GM23338 (cell line): ENCODE data around the gene CFAP77. TPM values are rescaled to one million over a fixed set of nuclear protein-coding genes. Genes with fewer than 3 reads are reported as not detected.
A peak's percentile ranks its signal among the peaks of the same experiment; 100 is the strongest.

ENCODE experiments used
- ATAC-seq: fragments of 200-7000 bp; cut with Tn5 transposase; 3 replicates; pipeline ENCODE4 v1.9.1; 2020
- DNase-seq: peaks from one replicate; pipeline ENCODE4 v3.0.0-alpha.2; 2015; ENCODE audit warnings: low spot score
- H2AFZ ChIP-seq: fragments of 200-600 bp; sonication (generic); 2 replicates; pipeline ENCODE4 v1.8.0; 2016; ENCODE audit warnings: antibody characterized with exemption, mild to moderate bottlenecking, moderate library complexity
- H3F3A ChIP-seq: fragments of 200-600 bp; sonication (generic); replicated peaks from 2 replicates; pipeline ENCODE4 v1.8.0; 2017; ENCODE audit warnings: antibody characterized with exemption, mixed run types, low read depth
- H3K27ac ChIP-seq: fragments of 200-600 bp; sonication (generic); 2 replicates; pipeline ENCODE4 v1.6.1; 2016; ENCODE audit warnings: low read depth
- H3K27me3 ChIP-seq: fragments of 200-600 bp; sonication (generic); 2 replicates; pipeline ENCODE4 v1.8.0; 2016; ENCODE audit warnings: mild to moderate bottlenecking, mixed run types, moderate library complexity; ENCODE audit not compliant: insufficient read depth
- H3K36me3 ChIP-seq: fragments of 200-600 bp; sonication (generic); 2 replicates; pipeline ENCODE4 v1.8.0; 2016; ENCODE audit warnings: mild to moderate bottlenecking; ENCODE audit not compliant: insufficient read depth
- H3K4me1 ChIP-seq: fragments of 200-600 bp; sonication (generic); 2 replicates; pipeline ENCODE4 v1.8.0; 2016; ENCODE audit warnings: mild to moderate bottlenecking, moderate library complexity; ENCODE audit not compliant: insufficient read depth
- H3K4me2 ChIP-seq: fragments of 200-600 bp; sonication (generic); 2 replicates; pipeline ENCODE4 v1.7.1; 2017; ENCODE audit warnings: mixed run types
- H3K4me3 ChIP-seq: fragments of 200-600 bp; sonication (generic); 2 replicates; pipeline ENCODE4 v1.6.1; 2016; ENCODE audit warnings: mixed run types
- H3K79me2 ChIP-seq: fragments of 200-600 bp; sonication (generic); replicated peaks from 2 replicates; pipeline ENCODE4 v1.8.0; 2017; ENCODE audit warnings: mild to moderate bottlenecking; ENCODE audit not compliant: insufficient read depth
- H3K9me2 ChIP-seq: fragments of 200-600 bp; sonication (generic); 2 replicates; pipeline ENCODE4 v1.8.0; 2017; ENCODE audit not compliant: insufficient read depth
- H4K20me1 ChIP-seq: fragments of 200-600 bp; sonication (generic); replicated peaks from 2 replicates; pipeline ENCODE4 v1.8.0; 2017; ENCODE audit warnings: mild to moderate bottlenecking; ENCODE audit not compliant: insufficient read depth
- H3K27ac Mint-ChIP-seq: 2 replicates; pipeline ENCODE4 v1.8.0; 2020; ENCODE audit warnings: inconsistent platforms, mild to moderate bottlenecking, moderate library complexity, mixed read lengths
- H3K27me3 Mint-ChIP-seq: 3 replicates; pipeline ENCODE4 v1.8.0; 2022; ENCODE audit warnings: low read depth, mild to moderate bottlenecking, moderate library complexity, mixed read lengths, inconsistent platforms; ENCODE audit not compliant: insufficient read depth, poor library complexity
- H3K36me3 Mint-ChIP-seq: 3 replicates; pipeline ENCODE4 v1.8.0; 2021; ENCODE audit warnings: low read depth, mild to moderate bottlenecking, inconsistent platforms, moderate library complexity, mixed read lengths
- H3K4me1 Mint-ChIP-seq: 3 replicates; pipeline ENCODE4 v1.8.0; 2020; ENCODE audit warnings: mild to moderate bottlenecking, inconsistent platforms, mixed read lengths
- H3K4me3 Mint-ChIP-seq: 3 replicates; pipeline ENCODE4 v1.8.0; 2021; ENCODE audit warnings: moderate library complexity, mild to moderate bottlenecking, inconsistent platforms, mixed read lengths
- H3K9me3 Mint-ChIP-seq: 3 replicates; pipeline ENCODE4 v1.8.0; 2020; ENCODE audit warnings: moderate library complexity, mild to moderate bottlenecking, inconsistent platforms, mixed read lengths
- CREB1 ChIP-seq: fragments of 250-450 bp; sonication (Bioruptor Pico); IDR thresholded peaks from 2 replicates; pipeline ENCODE4 v1.5.0; 2020; ENCODE audit warnings: low read depth, mild to moderate bottlenecking, moderate library complexity
- EZH2 ChIP-seq: fragments of 200-600 bp; sonication (generic); IDR thresholded peaks from one replicate; pipeline ENCODE4 v1.8.0; 2017; ENCODE audit warnings: antibody characterized with exemption, mild to moderate bottlenecking, low read depth; ENCODE audit not compliant: unreplicated experiment
- EZH2phosphoT487 ChIP-seq: fragments of 200-600 bp; sonication (generic); IDR thresholded peaks from one replicate; pipeline ENCODE4 v1.8.1; 2018; ENCODE audit warnings: antibody characterized with exemption; ENCODE audit not compliant: unreplicated experiment
- JUNB ChIP-seq: IDR thresholded peaks from one replicate; pipeline ENCODE4 v1.6.1; 2016; ENCODE audit warnings: antibody characterized with exemption; ENCODE audit not compliant: unreplicated experiment
- NANOG ChIP-seq: IDR thresholded peaks from 2 replicates; pipeline ENCODE4 v1.6.1; 2016; ENCODE audit warnings: antibody characterized with exemption, borderline replicate concordance
- POLR2AphosphoS5 ChIP-seq: IDR thresholded peaks from 2 replicates; pipeline ENCODE4 v1.6.1; 2016; ENCODE audit warnings: antibody characterized with exemption, low read depth
- STAT1 ChIP-seq: IDR thresholded peaks from one replicate; pipeline ENCODE4 v1.6.1; 2016; ENCODE audit warnings: antibody characterized with exemption; ENCODE audit not compliant: unreplicated experiment
- ZNF114 ChIP-seq: fragments of 250-450 bp; sonication (Bioruptor Pico); IDR thresholded peaks from 2 replicates; pipeline ENCODE4 v1.5.0; 2020; ENCODE audit warnings: mild to moderate bottlenecking, moderate library complexity
- ZNF331 ChIP-seq: fragments of 250-450 bp; sonication (Bioruptor Pico); IDR thresholded peaks from 2 replicates; pipeline ENCODE4 v1.5.0; 2020; ENCODE audit warnings: low read depth, mild to moderate bottlenecking, moderate library complexity
- polyA plus RNA-seq: library from polyadenylated mRNA; unstranded; fragments of >200 nt; fragmentation: Nextera tagmentation; extraction: Ambion mirVana; gene quantifications from 2 replicates; pipeline ENCODE4 v1.2.1, GENCODE V29; 2016
- total RNA-seq: library from RNA; depleted of rRNA; stranded (reverse); fragments of >200 nt; shearing (Covaris generic); gene quantifications from 2 replicates; pipeline ENCODE4 v1.2.3, GENCODE V29; 2014
- TF ChIP-seq, protein P1 (sequence below): fragments of 250-450 bp; sonication (Bioruptor Pico); IDR thresholded peaks from 2 replicates; pipeline ENCODE4 v1.5.0; 2020; ENCODE audit warnings: mild to moderate bottlenecking, moderate library complexity
- TF ChIP-seq, protein P2 (sequence below), 2 experiments: fragments of 200-600 bp in 1 of 2; sonication (generic) in 1 of 2; conservative IDR thresholded peaks; 2 replicates each; pipeline versions ENCODE4 v1.5.1 to v1.6.1; 2016 to 2017; ENCODE audit warnings: antibody characterized with exemption in 2 of 2, low read depth in 2 of 2, mild to moderate bottlenecking in 2 of 2, moderate library complexity in 1 of 2
- TF ChIP-seq, protein P3 (sequence below): IDR thresholded peaks from 2 replicates; pipeline ENCODE4 v1.6.1; 2016; ENCODE audit warnings: antibody characterized with exemption

CFAP77 gene
- total and polyA plus RNA-seq, 2 experiments from 2014 or later: 0.97 to 1.3 TPM

DNA sequence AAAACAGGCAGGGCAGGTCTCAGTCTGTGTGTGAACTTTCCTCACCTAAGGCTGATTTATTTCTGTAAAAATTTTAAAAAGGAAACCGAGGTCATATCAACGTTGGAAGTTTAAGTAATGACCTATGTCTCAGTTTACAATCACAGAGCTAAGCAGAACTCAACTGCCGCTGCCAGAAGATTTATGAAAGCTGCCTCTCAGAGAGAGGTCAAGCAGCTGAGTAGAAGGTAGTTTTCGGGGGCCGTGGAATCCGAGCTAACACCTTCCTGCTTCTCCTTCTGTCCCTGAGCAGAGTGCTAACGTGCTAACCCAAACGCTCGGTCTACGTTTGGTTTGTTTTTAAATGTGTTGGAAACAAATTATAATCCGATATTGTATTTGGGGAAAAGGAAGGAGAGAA is 14.5 kb upstream of the CFAP77 start (continued):
- TF ChIP-seq, protein P1, sequence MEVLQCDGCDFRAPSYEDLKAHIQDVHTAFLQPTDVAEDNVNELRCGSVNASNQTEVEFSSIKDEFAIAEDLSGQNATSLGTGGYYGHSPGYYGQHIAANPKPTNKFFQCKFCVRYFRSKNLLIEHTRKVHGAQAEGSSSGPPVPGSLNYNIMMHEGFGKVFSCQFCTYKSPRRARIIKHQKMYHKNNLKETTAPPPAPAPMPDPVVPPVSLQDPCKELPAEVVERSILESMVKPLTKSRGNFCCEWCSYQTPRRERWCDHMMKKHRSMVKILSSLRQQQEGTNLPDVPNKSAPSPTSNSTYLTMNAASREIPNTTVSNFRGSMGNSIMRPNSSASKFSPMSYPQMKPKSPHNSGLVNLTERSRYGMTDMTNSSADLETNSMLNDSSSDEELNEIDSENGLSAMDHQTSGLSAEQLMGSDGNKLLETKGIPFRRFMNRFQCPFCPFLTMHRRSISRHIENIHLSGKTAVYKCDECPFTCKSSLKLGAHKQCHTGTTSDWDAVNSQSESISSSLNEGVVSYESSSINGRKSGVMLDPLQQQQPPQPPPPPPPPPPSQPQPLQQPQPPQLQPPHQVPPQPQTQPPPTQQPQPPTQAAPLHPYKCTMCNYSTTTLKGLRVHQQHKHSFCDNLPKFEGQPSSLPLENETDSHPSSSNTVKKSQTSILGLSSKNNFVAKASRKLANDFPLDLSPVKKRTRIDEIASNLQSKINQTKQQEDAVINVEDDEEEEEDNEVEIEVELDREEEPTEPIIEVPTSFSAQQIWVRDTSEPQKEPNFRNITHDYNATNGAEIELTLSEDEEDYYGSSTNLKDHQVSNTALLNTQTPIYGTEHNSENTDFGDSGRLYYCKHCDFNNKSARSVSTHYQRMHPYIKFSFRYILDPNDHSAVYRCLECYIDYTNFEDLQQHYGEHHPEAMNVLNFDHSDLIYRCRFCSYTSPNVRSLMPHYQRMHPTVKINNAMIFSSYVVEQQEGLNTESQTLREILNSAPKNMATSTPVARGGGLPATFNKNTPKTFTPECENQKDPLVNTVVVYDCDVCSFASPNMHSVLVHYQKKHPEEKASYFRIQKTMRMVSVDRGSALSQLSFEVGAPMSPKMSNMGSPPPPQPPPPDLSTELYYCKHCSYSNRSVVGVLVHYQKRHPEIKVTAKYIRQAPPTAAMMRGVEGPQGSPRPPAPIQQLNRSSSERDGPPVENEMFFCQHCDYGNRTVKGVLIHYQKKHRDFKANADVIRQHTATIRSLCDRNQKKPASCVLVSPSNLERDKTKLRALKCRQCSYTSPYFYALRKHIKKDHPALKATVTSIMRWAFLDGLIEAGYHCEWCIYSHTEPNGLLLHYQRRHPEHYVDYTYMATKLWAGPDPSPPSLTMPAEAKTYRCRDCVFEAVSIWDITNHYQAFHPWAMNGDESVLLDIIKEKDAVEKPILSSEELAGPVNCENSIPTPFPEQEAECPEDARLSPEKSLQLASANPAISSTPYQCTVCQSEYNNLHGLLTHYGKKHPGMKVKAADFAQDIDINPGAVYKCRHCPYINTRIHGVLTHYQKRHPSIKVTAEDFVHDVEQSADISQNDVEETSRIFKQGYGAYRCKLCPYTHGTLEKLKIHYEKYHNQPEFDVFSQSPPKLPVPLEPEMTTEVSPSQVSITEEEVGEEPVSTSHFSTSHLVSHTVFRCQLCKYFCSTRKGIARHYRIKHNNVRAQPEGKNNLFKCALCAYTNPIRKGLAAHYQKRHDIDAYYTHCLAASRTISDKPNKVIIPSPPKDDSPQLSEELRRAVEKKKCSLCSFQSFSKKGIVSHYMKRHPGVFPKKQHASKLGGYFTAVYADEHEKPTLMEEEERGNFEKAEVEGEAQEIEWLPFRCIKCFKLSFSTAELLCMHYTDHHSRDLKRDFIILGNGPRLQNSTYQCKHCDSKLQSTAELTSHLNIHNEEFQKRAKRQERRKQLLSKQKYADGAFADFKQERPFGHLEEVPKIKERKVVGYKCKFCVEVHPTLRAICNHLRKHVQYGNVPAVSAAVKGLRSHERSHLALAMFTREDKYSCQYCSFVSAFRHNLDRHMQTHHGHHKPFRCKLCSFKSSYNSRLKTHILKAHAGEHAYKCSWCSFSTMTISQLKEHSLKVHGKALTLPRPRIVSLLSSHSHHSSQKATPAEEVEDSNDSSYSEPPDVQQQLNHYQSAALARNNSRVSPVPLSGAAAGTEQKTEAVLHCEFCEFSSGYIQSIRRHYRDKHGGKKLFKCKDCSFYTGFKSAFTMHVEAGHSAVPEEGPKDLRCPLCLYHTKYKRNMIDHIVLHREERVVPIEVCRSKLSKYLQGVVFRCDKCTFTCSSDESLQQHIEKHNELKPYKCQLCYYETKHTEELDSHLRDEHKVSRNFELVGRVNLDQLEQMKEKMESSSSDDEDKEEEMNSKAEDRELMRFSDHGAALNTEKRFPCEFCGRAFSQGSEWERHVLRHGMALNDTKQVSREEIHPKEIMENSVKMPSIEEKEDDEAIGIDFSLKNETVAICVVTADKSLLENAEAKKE (CRISPR knock-in tag): no peak

DNA sequence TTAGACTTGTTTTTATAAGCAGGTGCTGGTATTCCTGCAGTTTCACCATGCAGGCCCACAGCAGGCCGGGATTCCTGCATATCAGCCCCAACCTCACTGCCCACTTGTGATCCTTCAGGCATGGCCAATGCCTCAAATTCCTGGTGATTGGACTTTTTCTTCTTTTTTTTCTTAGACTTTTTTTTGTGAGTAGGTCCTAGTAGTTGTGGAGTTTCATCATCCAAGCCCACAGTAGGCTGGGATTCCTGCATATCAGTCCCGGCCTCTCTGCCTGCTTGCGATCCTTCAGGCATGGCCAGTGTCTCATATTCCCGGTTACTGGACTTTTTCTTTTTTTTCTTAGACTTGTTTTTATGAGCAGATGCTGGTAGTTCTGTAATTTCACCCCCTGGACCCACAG is 8.2 kb upstream of the CFAP77 start:
- no peak for TF ChIP-seq JUNB
- H3K4me3 ChIP-seq: no peak overlapping the region
- Mint-ChIP-seq H3K27me3 (no peaks in the 10 kb centered on the region), H3K4me3 (no peak overlapping the region), H3K9me3 (no peaks in the 10 kb centered on the region), H3K27ac (peak overlapping the region; percentile 72), H3K36me3 (peaks cover 59% of the 10 kb centered on the region), H3K4me1 (peaks cover 9% of the 10 kb centered on the region)
- ATAC-seq (no peak), DNase-seq (no peak)
- no peaks in the 10 kb centered on the region for H3K9me2 ChIP-seq
- H3K79me2 ChIP-seq: peaks cover 53% of the 10 kb centered on the region
- H3K4me1 ChIP-seq: peaks cover 9% of the 10 kb centered on the region
- peak overlapping the region; percentile 45; the same call in 1 of the 2 replicates for H3K27ac ChIP-seq
- no peaks in the 10 kb centered on the region for H3K27me3 ChIP-seq
- no peak overlapping the region for H3K4me2 ChIP-seq
- no peak overlapping the region for H2AFZ ChIP-seq
- H4K20me1 ChIP-seq: peaks cover 9% of the 10 kb centered on the region
- H3K36me3 ChIP-seq: peaks cover 34% of the 10 kb centered on the region
- no peaks in the 10 kb centered on the region; the same call in 1 of the 2 replicates for H3F3A ChIP-seq

DNA sequence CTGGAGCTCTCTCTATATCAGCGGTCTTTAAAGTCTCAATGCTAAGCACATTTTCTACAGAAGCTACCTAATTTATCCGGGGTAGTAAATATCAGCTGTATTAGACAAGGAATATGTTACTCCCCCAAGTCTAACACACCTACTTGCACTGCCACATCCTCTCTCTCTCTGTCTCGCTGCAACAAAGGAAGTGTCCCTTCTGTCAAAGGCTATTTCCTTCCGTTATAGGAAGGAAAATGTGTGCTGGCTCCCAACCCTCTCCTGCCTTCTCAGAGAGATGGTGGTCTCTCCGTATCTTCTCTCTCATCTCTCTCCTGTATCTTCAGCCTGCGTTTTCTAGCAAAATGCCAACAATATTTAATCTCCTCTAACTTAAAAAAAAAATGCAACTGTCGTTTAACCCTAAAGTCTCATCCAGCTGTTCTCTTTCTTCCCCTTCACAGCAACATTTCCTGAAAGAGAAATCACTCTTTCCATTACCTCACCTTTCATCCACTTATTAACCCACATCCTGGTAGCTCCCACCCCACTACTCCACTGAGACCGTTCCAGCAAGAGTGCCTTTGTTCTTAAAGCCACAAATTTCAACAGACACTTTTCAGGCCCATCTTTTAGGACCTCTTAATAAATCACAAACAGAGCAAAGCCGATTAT is 5.7 kb upstream of the CFAP77 start:
- H3K9me3 Mint-ChIP-seq: no peaks in the 10 kb centered on the region
- H3K27ac Mint-ChIP-seq: no peak overlapping the region
- DNase-seq: no peak
- TF ChIP-seq ZNF114 (CRISPR knock-in tag) (no peak), CREB1 (no peak), ZNF331 (no peak), POLR2AphosphoS5 (no peak), EZH2phosphoT487 (no peak), STAT1 (no peak), EZH2 (no peak), NANOG (no peak), JUNB (no peak)
- TF ChIP-seq, protein P2, sequence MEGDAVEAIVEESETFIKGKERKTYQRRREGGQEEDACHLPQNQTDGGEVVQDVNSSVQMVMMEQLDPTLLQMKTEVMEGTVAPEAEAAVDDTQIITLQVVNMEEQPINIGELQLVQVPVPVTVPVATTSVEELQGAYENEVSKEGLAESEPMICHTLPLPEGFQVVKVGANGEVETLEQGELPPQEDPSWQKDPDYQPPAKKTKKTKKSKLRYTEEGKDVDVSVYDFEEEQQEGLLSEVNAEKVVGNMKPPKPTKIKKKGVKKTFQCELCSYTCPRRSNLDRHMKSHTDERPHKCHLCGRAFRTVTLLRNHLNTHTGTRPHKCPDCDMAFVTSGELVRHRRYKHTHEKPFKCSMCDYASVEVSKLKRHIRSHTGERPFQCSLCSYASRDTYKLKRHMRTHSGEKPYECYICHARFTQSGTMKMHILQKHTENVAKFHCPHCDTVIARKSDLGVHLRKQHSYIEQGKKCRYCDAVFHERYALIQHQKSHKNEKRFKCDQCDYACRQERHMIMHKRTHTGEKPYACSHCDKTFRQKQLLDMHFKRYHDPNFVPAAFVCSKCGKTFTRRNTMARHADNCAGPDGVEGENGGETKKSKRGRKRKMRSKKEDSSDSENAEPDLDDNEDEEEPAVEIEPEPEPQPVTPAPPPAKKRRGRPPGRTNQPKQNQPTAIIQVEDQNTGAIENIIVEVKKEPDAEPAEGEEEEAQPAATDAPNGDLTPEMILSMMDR (conservative IDR thresholded peaks at IDR 0.05; ENCODE audit: low read depth in 2 of 2): no peak
- TF ChIP-seq, protein P3, sequence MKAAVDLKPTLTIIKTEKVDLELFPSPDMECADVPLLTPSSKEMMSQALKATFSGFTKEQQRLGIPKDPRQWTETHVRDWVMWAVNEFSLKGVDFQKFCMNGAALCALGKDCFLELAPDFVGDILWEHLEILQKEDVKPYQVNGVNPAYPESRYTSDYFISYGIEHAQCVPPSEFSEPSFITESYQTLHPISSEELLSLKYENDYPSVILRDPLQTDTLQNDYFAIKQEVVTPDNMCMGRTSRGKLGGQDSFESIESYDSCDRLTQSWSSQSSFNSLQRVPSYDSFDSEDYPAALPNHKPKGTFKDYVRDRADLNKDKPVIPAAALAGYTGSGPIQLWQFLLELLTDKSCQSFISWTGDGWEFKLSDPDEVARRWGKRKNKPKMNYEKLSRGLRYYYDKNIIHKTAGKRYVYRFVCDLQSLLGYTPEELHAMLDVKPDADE: no peak

More for the DNA sequence above, 5.7 kb upstream of the CFAP77 start:
- H3K27me3 Mint-ChIP-seq: peaks cover 9% of the 10 kb centered on the region
- Histone ChIP-seq H3K4me2 (no peak overlapping the region), H2AFZ (no peak overlapping the region), H3K4me3 (no peak overlapping the region), H3K27ac (no peak overlapping the region), H3K36me3 (peaks cover 15% of the 10 kb centered on the region), H3K79me2 (peaks cover 53% of the 10 kb centered on the region), H3K9me2 (no peaks in the 10 kb centered on the region), H3F3A (no peaks in the 10 kb centered on the region; the same call in 1 of the 2 replicates), H3K4me1 (peaks cover 17% of the 10 kb centered on the region), H4K20me1 (peaks cover 9% of the 10 kb centered on the region), H3K27me3 (peaks cover 16% of the 10 kb centered on the region)
- H3K36me3 Mint-ChIP-seq: peaks cover 37% of the 10 kb centered on the region
- no peak for ATAC-seq
- peak overlapping the region; percentile 29; the same call in 2 of the 3 replicates for H3K4me3 Mint-ChIP-seq
- H3K4me1 Mint-ChIP-seq: peaks cover 15% of the 10 kb centered on the region
